SK-N-SH (cell line): Measurements from ENCODE around the gene ZBTB7B.

Experiments
- CTCF ChIP-seq: fragments of 200-600 bp; sonication (generic); IDR thresholded peaks from 2 replicates; pipeline ENCODE4 v1.6.1; 2017; ENCODE audit warnings: antibody characterized with exemption, mild to moderate bottlenecking, moderate library complexity
- EZH2phosphoT487 ChIP-seq: fragments of 200-600 bp; sonication (generic); IDR thresholded peaks from 2 replicates; pipeline ENCODE4 v1.6.1; 2017; ENCODE audit warnings: low read depth, mixed run types, mild to moderate bottlenecking, antibody characterized with exemption, moderate library complexity, borderline replicate concordance
- GATA2 ChIP-seq: sonication (generic); formaldehyde crosslinking; IDR thresholded peaks from 2 replicates; pipeline ENCODE4 v1.5.0; 2020; ENCODE audit warnings: mild to moderate bottlenecking, missing genetic modification reagents
- MAX ChIP-seq: IDR thresholded peaks from 2 replicates; pipeline ENCODE4 v1.4.0; 2012; ENCODE audit warnings: low read depth
- MEF2A ChIP-seq: IDR thresholded peaks from 2 replicates; pipeline ENCODE4 v1.4.0; 2012; ENCODE audit warnings: low read depth, borderline replicate concordance
- MXI1 ChIP-seq: IDR thresholded peaks from 2 replicates; pipeline ENCODE4 v1.6.1; 2012; ENCODE audit warnings: mild to moderate bottlenecking, low read depth, low read length, improper control_type of control experiment
- REST ChIP-seq: IDR thresholded peaks from 2 replicates; pipeline ENCODE4 v1.6.1; 2012; ENCODE audit warnings: mild to moderate bottlenecking, low read depth, low read length, moderate library complexity
- TAF1 ChIP-seq: IDR thresholded peaks from 2 replicates; pipeline ENCODE4 v1.6.1; 2012; ENCODE audit warnings: low read depth, mild to moderate bottlenecking, low read length, moderate library complexity, borderline replicate concordance
- USF1 ChIP-seq: IDR thresholded peaks from 2 replicates; pipeline ENCODE4 v1.4.0; 2012; ENCODE audit warnings: low read depth, borderline replicate concordance
- USF2 ChIP-seq: fragments of 150-350 bp; IDR thresholded peaks from 2 replicates; pipeline ENCODE4 v1.6.1; 2017; ENCODE audit warnings: antibody characterized with exemption, low read length, low read depth, borderline replicate concordance
- YY1 ChIP-seq: IDR thresholded peaks from 2 replicates; pipeline ENCODE4 v1.4.0; 2012; ENCODE audit warnings: low read depth, mild to moderate bottlenecking

GRCh38 chr1:154988058-154988954, 14.3 kb upstream of the ZBTB7B start:
- TF ChIP-seq CTCF (no peak; the same call in 1 of the 2 replicates), REST (no peak), EZH2phosphoT487 (no peak), USF1 (no peak), MEF2A (no peak), USF2 (no peak), YY1 (no peak), TAF1 (no peak), GATA2 (no peak), MXI1 (no peak), MAX (no peak)
